Limb (tissue), 2 donors: ENCODE data around the gene HHIPL2.

Experiments used
- DNase-seq, 2 donors: peaks; one replicate each; pipeline ENCODE4 v3.0.0-alpha.2; 2016; ENCODE audit errors: extremely low spot score in 2 of 2

Gene HHIPL2

GRCh38 chr1:222547944-222548671, at the start of gene HHIPL2:
TSS of gene HHIPL2 (minus strand) at chr1:222548104. CDS start at chr1:222548044, 60 bp downstream.
- no peak for DNase-seq

- DNase-seq = no peak
Observed at GRCh38 chr1:222596696-222597095, 48.8 kb upstream of the HHIPL2 start.

GRCh38 chr1:222594789-222595188, 46.9 kb upstream of the HHIPL2 start:
- no peak for DNase-seq

GRCh38 chr1:222592171-222592570, 44.3 kb upstream of the HHIPL2 start:
- no peak for DNase-seq

GRCh38 chr1:222589462-222590302, 41.8 kb upstream of the HHIPL2 start, which contains the start of gene TAF1A:
TSS of gene TAF1A (minus strand) at chr1:222589933.
- peak; percentile 88 to 91 for DNase-seq

- DNase-seq = no peak
Observed at GRCh38 chr1:222588135-222588534, 40.2 kb upstream of the HHIPL2 start.

- no peak for DNase-seq
Observed at GRCh38 chr1:222586842-222587241, 38.9 kb upstream of the HHIPL2 start.

- DNase-seq = no peak
Observed at GRCh38 chr1:222583079-222583478, 35.2 kb upstream of the HHIPL2 start.

GRCh38 chr1:222582099-222582774, 34.3 kb upstream of the HHIPL2 start:
- DNase-seq = no peak

- DNase-seq = no peak
Observed at GRCh38 chr1:222579316-222579715, 31.4 kb upstream of the HHIPL2 start.

- DNase-seq = no peak
Observed at GRCh38 chr1:222570837-222571236, 22.9 kb upstream of the HHIPL2 start.

- DNase-seq = no peak
Observed at GRCh38 chr1:222561656-222562055, 13.8 kb upstream of the HHIPL2 start.

GRCh38 chr1:222557574-222557973, 9.7 kb upstream of the HHIPL2 start:
- no peak for DNase-seq

- no peak for DNase-seq
Observed at GRCh38 chr1:222557148-222557547, 9.2 kb upstream of the HHIPL2 start.

- DNase-seq = no peak
Observed at GRCh38 chr1:222555992-222556615, 8.2 kb upstream of the HHIPL2 start.

- no peak for DNase-seq
Observed at GRCh38 chr1:222554177-222554576, 6.3 kb upstream of the HHIPL2 start.

- DNase-seq = no peak
Observed at GRCh38 chr1:222552882-222553281, 5.0 kb upstream of the HHIPL2 start.

- DNase-seq = no peak
Observed at GRCh38 chr1:222547260-222547614, 667 bp downstream of the HHIPL2 start.

GRCh38 chr1:222546548-222547259, 1.2 kb downstream of the HHIPL2 start:
- peak in 1 of 2 donors; percentile 43 for DNase-seq

GRCh38 chr1:222546091-222546490, 1.8 kb downstream of the HHIPL2 start:
- DNase-seq = no peak

GRCh38 chr1:222543817-222544216, 4.1 kb downstream of the HHIPL2 start:
- DNase-seq = no peak
